HL-60 (cell line): ENCODE measurements around the gene POM121.
"Not testable (repeated sequence)": the region's sequence is repeated elsewhere in the genome, so short reads cannot be mapped to it uniquely, and the experiment has no call there.

Experiments
- GABPA ChIP-seq: IDR thresholded peaks from 2 replicates; pipeline ENCODE4 v1.6.1; 2012; ENCODE audit warnings: low read depth
- POLR2AphosphoS5 ChIP-seq: IDR thresholded peaks from 2 replicates; pipeline ENCODE4 v1.6.1; 2012; ENCODE audit warnings: low read depth
- TF ChIP-seq, protein P1 (sequence below): IDR thresholded peaks from one replicate; pipeline ENCODE4 v1.5.1; 2011; ENCODE audit warnings: low read length, control low read depth, inconsistent platforms; ENCODE audit not compliant: insufficient read depth
- TF ChIP-seq, protein P2 (sequence below): IDR thresholded peaks from 2 replicates; pipeline ENCODE4 v1.6.1; 2012; ENCODE audit warnings: low read depth; ENCODE audit not compliant: insufficient replicate concordance

DNA sequence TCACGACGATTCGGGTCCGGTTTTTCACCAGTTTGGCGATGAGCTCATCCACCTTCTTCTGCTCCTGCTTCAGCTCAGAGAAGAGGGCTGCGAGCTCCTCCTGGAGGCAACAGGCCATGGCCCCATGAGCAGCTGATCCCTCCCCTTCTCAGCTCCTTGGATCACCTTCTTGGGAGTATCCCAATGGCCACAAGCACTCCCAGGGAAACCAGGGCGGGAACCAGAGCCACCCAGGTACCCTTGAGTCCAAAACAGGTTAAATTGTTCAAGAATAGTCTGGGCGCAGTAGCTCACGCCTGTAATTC is 36.4 kb downstream of the POM121 start:
- TF ChIP-seq, protein P1, sequence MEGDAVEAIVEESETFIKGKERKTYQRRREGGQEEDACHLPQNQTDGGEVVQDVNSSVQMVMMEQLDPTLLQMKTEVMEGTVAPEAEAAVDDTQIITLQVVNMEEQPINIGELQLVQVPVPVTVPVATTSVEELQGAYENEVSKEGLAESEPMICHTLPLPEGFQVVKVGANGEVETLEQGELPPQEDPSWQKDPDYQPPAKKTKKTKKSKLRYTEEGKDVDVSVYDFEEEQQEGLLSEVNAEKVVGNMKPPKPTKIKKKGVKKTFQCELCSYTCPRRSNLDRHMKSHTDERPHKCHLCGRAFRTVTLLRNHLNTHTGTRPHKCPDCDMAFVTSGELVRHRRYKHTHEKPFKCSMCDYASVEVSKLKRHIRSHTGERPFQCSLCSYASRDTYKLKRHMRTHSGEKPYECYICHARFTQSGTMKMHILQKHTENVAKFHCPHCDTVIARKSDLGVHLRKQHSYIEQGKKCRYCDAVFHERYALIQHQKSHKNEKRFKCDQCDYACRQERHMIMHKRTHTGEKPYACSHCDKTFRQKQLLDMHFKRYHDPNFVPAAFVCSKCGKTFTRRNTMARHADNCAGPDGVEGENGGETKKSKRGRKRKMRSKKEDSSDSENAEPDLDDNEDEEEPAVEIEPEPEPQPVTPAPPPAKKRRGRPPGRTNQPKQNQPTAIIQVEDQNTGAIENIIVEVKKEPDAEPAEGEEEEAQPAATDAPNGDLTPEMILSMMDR: not testable (repeated sequence)
- TF ChIP-seq, protein P2, sequence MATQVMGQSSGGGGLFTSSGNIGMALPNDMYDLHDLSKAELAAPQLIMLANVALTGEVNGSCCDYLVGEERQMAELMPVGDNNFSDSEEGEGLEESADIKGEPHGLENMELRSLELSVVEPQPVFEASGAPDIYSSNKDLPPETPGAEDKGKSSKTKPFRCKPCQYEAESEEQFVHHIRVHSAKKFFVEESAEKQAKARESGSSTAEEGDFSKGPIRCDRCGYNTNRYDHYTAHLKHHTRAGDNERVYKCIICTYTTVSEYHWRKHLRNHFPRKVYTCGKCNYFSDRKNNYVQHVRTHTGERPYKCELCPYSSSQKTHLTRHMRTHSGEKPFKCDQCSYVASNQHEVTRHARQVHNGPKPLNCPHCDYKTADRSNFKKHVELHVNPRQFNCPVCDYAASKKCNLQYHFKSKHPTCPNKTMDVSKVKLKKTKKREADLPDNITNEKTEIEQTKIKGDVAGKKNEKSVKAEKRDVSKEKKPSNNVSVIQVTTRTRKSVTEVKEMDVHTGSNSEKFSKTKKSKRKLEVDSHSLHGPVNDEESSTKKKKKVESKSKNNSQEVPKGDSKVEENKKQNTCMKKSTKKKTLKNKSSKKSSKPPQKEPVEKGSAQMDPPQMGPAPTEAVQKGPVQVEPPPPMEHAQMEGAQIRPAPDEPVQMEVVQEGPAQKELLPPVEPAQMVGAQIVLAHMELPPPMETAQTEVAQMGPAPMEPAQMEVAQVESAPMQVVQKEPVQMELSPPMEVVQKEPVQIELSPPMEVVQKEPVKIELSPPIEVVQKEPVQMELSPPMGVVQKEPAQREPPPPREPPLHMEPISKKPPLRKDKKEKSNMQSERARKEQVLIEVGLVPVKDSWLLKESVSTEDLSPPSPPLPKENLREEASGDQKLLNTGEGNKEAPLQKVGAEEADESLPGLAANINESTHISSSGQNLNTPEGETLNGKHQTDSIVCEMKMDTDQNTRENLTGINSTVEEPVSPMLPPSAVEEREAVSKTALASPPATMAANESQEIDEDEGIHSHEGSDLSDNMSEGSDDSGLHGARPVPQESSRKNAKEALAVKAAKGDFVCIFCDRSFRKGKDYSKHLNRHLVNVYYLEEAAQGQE: not testable (repeated sequence)
- not testable (repeated sequence) for TF ChIP-seq POLR2AphosphoS5, GABPA
